Prostate gland (tissue), 2 donors: Measurements from ENCODE around the gene KCNMB1. TPM values are rescaled to one million over a fixed set of nuclear protein-coding genes. Genes with fewer than 3 reads are reported as not detected.
"Not testable (repeated sequence)": the region's sequence is repeated elsewhere in the genome, so short reads cannot be mapped to it uniquely, and the experiment has no call there.

Experiments used
- DNase-seq: peaks from one replicate; pipeline ENCODE4 v3.0.0-alpha.2; 2019; ENCODE audit warnings: low spot score
- H3K27ac ChIP-seq, 2 donors: fragments of 200-600 bp; sonication (generic); 2 replicates each; pipeline ENCODE4 v1.5.1; 2017 to 2019
- H3K27me3 ChIP-seq: fragments of 200-600 bp; sonication (generic); replicated peaks from 2 replicates; pipeline ENCODE4 v1.5.1; 2019; ENCODE audit not compliant: insufficient read depth
- H3K36me3 ChIP-seq, 2 donors: fragments of 200-600 bp; sonication (generic); 1 replicate in 1 of 2; 2 replicates in 1 of 2; pipeline versions ENCODE4 v1.5.1 to v1.8.1; 2017 to 2019
- H3K4me1 ChIP-seq: fragments of 200-600 bp; sonication (generic); replicated peaks from 2 replicates; pipeline ENCODE4 v1.5.1; 2019
- H3K4me3 ChIP-seq, 2 donors: fragments of 200-600 bp; sonication (generic); 2 replicates each; pipeline ENCODE4 v1.5.1; 2017 to 2019
- H3K9me3 ChIP-seq: fragments of 200-600 bp; sonication (generic); 2 replicates; pipeline ENCODE4 v1.5.1; 2017
- POLR2A ChIP-seq: fragments of 450-650 bp; IDR thresholded peaks from one replicate; pipeline ENCODE4 v1.6.1; 2016; ENCODE audit warnings: antibody characterized with exemption, mild to moderate bottlenecking
- POLR2AphosphoS5 ChIP-seq: sonication (generic); formaldehyde crosslinking; IDR thresholded peaks from one replicate; pipeline ENCODE4 v1.6.1; 2017; ENCODE audit warnings: antibody characterized with exemption
- WGBS: methylation state at CpG from one replicate; pipeline ENCODE4 v1.1.5; 2018; 5-methylcytosine and 5-hydroxymethylcytosine counted together
- intact Hi-C: fragments of 100-400 bp; cut with DNase I; formaldehyde crosslinking; loops from one replicate; pipeline ENCODE4 v1.14.2; 2022
- total RNA-seq, 2 donors: library from RNA; depleted of rRNA; stranded (reverse); fragments of >200 nt; gene quantifications; one replicate each; pipeline ENCODE4 v1.1.0, GENCODE V29; 2016
- TF ChIP-seq, protein P1 (sequence below), 4 experiments: fragments of 200-600 bp in 2 of 4; fragments of 450-650 bp in 2 of 4; sonication (generic) in 2 of 4; IDR thresholded peaks; 1 replicate in 3 of 4; 2 replicates in 1 of 4; pipeline ENCODE4 v1.5.1; 2016 to 2019; ENCODE audit warnings: antibody characterized with exemption in 4 of 4, mild to moderate bottlenecking in 2 of 4, moderate library complexity in 2 of 4

KCNMB1 gene
- total RNA-seq, 2 donors from 2014 or later, result 5.9 to 9.1 TPM

DNA sequence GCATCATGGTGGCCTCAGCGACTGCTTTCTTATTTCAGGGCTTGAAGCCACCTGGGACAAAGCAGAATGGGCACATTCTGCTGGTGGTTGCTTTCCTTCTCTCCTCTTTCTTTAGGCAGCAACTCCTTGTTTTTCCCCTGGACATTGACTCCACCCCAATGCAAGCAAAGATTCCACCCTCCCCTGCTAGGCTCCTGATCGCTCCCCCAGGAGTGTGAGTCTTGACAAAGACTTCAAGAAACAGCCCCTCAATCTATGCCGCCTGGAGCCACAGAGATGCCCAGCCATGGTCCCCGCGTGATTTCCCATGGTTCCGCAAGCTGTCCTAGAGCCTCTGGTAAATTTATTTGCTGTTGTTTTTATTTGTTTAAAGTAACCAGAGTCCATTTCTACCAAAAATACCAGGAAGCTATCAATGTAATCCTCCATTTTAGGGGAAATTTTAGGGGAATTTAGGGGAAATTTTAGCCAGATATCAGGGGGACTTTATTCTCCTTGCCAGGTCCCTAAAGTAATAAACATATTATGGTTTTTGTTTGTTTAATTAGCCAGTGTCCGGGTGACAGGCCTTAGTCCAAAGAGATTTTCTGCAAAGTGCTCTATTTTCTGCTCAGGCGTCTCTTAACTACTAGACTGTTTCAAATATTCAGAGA is 2.3 kb downstream of the KCNMB1 start:
- no peaks in the 10 kb centered on the region for H3K27me3 ChIP-seq
- intact Hi-C loops, result loop anchor here (5.0 kb wide), 1 partner anchor 105 kb away; no protein-coding TSS in a partner anchor
- peak overlapping the region in 1 of 2 donors; percentile 11 for H3K4me3 ChIP-seq
- H3K27ac ChIP-seq, result peak overlapping the region in 1 of 2 donors; percentile 76
- TF ChIP-seq POLR2AphosphoS5 (no peak), POLR2A (no peak)
- TF ChIP-seq, protein P1, sequence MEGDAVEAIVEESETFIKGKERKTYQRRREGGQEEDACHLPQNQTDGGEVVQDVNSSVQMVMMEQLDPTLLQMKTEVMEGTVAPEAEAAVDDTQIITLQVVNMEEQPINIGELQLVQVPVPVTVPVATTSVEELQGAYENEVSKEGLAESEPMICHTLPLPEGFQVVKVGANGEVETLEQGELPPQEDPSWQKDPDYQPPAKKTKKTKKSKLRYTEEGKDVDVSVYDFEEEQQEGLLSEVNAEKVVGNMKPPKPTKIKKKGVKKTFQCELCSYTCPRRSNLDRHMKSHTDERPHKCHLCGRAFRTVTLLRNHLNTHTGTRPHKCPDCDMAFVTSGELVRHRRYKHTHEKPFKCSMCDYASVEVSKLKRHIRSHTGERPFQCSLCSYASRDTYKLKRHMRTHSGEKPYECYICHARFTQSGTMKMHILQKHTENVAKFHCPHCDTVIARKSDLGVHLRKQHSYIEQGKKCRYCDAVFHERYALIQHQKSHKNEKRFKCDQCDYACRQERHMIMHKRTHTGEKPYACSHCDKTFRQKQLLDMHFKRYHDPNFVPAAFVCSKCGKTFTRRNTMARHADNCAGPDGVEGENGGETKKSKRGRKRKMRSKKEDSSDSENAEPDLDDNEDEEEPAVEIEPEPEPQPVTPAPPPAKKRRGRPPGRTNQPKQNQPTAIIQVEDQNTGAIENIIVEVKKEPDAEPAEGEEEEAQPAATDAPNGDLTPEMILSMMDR (IDR thresholded peaks at IDR 0.05), result no peak
- no peaks in the 10 kb centered on the region for H3K36me3 ChIP-seq
- H3K9me3 ChIP-seq, result no peaks in the 10 kb centered on the region
- H3K4me1 ChIP-seq, result no peaks in the 10 kb centered on the region
- 79% methylated on average over 8 of the region's 8 CpGs for whole genome bisulfite sequencing
- DNase-seq, result no peak

DNA sequence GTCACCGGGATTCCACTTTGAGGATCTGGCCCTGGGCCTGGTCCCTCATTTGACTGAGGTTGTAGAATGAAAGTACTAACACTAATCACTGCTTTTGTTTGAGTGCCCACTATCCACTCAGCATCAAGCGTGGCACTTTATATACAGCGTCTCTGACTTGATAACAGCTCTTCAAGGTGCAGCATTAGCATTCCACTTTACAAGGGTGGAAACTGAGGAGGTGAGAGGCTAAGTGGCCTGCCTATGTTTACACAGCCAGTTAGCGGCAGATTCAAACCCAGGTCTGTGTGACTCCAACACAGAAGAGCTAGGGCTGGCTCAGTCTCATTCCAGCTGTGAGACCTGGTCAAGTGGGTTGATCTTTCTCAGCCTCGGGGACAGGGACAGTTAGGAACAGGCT is 5.9 kb downstream of the KCNMB1 start:
- Histone ChIP-seq H3K9me3 (no peaks in the 10 kb centered on the region), H3K36me3 (no peaks in the 10 kb centered on the region), H3K27ac (no peak overlapping the region), H3K4me1 (no peaks in the 10 kb centered on the region), H3K4me3 (no peak overlapping the region), H3K27me3 (no peaks in the 10 kb centered on the region)
- intact Hi-C loops, result no loop called here
- no peak for TF ChIP-seq POLR2A
- WGBS, result 75% methylated on average over 5 of the region's 5 CpGs
- no peak for DNase-seq

DNA sequence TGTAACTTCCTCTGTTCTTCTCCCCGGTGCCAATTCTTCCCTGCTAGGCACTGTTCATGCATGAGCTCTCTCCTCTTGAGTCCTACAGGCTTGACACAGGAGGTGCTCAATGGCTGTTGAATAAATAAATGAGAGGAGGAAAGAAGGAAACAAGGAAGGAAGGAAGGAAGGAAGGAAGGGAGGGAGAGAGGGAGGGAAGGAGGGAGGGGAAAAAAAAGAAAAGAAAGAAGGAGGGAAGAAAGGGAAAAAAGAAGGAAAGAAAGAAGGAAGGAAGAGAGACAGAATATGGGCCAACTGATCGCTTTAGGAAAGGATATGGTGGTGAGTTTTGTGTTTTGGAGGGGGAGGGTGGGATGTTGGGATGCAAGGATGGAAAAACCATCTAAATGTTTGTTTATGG is 6.4 kb downstream of the KCNMB1 start:
- TF ChIP-seq, protein P1 (IDR thresholded peaks at IDR 0.05), result no peak
- no peak for TF ChIP-seq POLR2A
- no peak for TF ChIP-seq POLR2AphosphoS5
- no peak overlapping the region for H3K4me3 ChIP-seq
- no peaks in the 10 kb centered on the region for H3K27me3 ChIP-seq
- no peak overlapping the region for H3K27ac ChIP-seq
- WGBS, result 88% methylated on average over 2 of the region's 2 CpGs
- intact Hi-C loops, result no loop called here
- no peak for DNase-seq
- H3K9me3 ChIP-seq, result no peaks in the 10 kb centered on the region
- H3K36me3 ChIP-seq, result no peaks in the 10 kb centered on the region
- no peaks in the 10 kb centered on the region for H3K4me1 ChIP-seq

DNA sequence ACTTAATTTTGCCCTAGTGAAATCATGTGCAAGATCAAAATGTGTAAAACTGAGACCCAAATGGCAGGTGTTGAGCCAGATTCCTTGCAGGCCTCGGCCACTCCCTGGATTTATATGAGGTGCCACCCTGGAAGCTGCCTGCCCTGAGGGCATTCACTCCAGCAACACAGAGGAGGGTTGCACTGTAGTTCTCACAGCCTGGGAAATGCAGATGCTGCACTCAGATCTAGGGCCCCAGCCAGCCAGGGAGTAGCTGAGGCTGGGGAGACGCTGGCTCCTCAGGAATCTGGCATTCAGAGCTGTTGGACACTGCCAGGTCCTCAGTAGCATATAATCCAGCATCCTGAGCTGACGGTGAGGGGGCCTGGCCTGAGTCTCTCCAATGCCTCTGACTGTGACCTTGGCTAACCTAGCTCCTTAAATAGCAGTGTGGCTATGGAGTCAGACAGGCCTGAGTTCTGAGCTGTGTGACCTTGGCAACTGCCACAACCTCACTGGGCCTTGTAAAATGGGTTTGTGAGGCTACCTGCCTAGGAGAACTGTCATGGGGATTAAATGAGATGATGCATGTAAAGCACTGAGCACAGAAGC is 8.7 kb downstream of the KCNMB1 start:
- Histone ChIP-seq H3K27me3 (no peaks in the 10 kb centered on the region), H3K4me1 (no peaks in the 10 kb centered on the region), H3K27ac (no peak overlapping the region), H3K4me3 (no peak overlapping the region), H3K36me3 (no peaks in the 10 kb centered on the region), H3K9me3 (no peaks in the 10 kb centered on the region)
- DNase-seq, result no peak
- WGBS, result 26% methylated on average over 3 of the region's 3 CpGs
- TF ChIP-seq, protein P1 (IDR thresholded peaks at IDR 0.05), result no peak
- intact Hi-C loops, result no loop called here

DNA sequence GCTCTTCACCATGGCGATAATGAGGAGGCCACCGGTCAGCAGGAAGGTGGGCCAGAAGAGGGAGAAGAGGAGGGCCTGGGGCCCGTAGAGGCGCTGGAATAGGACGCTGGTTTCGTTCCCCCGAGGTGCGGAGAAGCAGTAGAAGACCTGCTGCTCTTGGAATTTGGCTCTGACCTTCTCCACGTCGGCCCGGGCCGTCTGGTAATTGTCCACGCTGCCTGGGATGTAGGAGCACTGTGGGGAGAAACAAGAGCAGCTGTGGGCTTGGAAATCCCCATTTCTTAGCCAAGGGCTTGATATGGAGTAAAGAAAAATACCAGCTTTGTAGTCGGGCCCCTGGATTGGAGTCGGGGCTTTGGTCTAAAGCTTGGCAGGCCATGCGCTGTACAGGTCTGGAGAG is 10.4 kb downstream of the KCNMB1 start:
- no peak overlapping the region for H3K4me3 ChIP-seq
- intact Hi-C loops, result no loop called here
- no peak for TF ChIP-seq POLR2A
- TF ChIP-seq POLR2AphosphoS5, result no peak
- H3K9me3 ChIP-seq, result no peaks in the 10 kb centered on the region
- H3K27me3 ChIP-seq, result no peaks in the 10 kb centered on the region
- H3K36me3 ChIP-seq, result no peaks in the 10 kb centered on the region
- H3K4me1 ChIP-seq, result no peaks in the 10 kb centered on the region
- DNase-seq, result no peak
- H3K27ac ChIP-seq, result no peak overlapping the region
- WGBS, result 85% methylated on average over 16 of the region's 16 CpGs

DNA sequence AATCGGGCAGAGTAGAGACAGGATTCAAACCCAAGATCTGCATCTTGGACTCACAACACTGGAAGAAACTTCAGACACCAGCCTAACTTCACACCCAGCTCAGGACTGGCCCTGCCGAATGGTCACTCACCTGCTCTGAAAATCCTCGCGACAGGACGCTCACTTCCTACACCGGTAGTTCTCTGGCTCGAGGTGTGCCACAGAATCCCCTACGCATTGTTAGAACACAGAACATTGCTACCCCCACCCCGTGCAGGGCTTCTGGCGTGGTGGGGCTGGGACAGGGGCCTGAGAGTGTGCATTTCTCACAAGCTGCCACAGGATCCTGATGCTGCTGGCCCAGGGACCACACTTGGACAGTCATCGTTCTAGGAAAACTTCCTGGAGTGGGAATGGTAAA is 12.1 kb downstream of the KCNMB1 start:
- intact Hi-C loops, result no loop called here
- no peak overlapping the region for H3K4me3 ChIP-seq

DNA sequence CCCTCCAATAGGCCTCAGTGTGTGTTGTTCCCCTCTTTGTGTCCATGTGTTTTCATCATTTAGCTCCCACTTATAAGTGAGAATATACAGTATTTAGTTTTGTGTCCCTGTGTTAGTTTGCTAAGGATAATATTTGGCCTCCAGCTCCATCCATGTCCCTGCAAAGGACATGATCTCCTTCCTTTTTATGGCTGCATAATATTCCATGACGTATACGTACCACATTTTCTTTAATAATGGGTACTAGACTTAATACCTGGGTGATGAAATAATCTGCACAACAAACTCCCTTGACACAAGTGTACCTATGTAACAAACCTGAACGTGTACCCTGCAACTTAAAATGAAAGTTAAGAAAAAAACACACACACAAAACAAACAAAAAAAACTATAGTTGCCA is 12.6 kb downstream of the KCNMB1 start:
- 96% methylated on average over 3 of the region's 3 CpGs for WGBS
- H3K27me3 ChIP-seq, H3K36me3 ChIP-seq, intact Hi-C loops, H3K4me1 ChIP-seq, H3K27ac ChIP-seq, H3K9me3 ChIP-seq, DNase-seq, H3K4me3 ChIP-seq: not testable (repeated sequence)

More for the DNA sequence above, 12.1 kb downstream of the KCNMB1 start:
- no peak for DNase-seq
- H3K36me3 ChIP-seq, result no peaks in the 10 kb centered on the region
- no peaks in the 10 kb centered on the region for H3K4me1 ChIP-seq
- 93% methylated on average over 11 of the region's 11 CpGs for WGBS
- no peaks in the 10 kb centered on the region for H3K9me3 ChIP-seq
- TF ChIP-seq POLR2AphosphoS5, result no peak
- no peak for TF ChIP-seq POLR2A
- TF ChIP-seq, protein P1 (IDR thresholded peaks at IDR 0.05), result no peak
- no peaks in the 10 kb centered on the region for H3K27me3 ChIP-seq
- H3K27ac ChIP-seq, result no peak overlapping the region
